ENCODE results near the gene ELFN2.

The ELFN2 gene

GRCh38 chr22:37353839-37354238, 73.4 kb downstream of the ELFN2 start:
- no peak for DNase-seq

GRCh38 chr22:37352481-37352880, 74.8 kb downstream of the ELFN2 start:
- DNase-seq = no peak

- DNase-seq = no peak
Measured at GRCh38 chr22:37351232-37351631, 76.0 kb downstream of the ELFN2 start.

- DNase-seq = no peak
Measured at GRCh38 chr22:37349043-37349814, 78.0 kb downstream of the ELFN2 start.

GRCh38 chr22:37346505-37346895, 80.8 kb downstream of the ELFN2 start:
- no peak for DNase-seq

GRCh38 chr22:37345863-37346504, 81.3 kb downstream of the ELFN2 start:
- DNase-seq = no peak

GRCh38 chr22:37344735-37345449, 82.4 kb downstream of the ELFN2 start:
- DNase-seq = no peak

GRCh38 chr22:37343863-37344734, 83.2 kb downstream of the ELFN2 start:
- DNase-seq = no peak

- no peak for DNase-seq
Measured at GRCh38 chr22:37343348-37343747, 83.9 kb downstream of the ELFN2 start.

GRCh38 chr22:37342065-37342464, 85.2 kb downstream of the ELFN2 start:
- DNase-seq = no peak

- DNase-seq = no peak
Measured at GRCh38 chr22:37340331-37341262, 86.7 kb downstream of the ELFN2 start.

GRCh38 chr22:37338539-37339246, 88.6 kb downstream of the ELFN2 start:
- DNase-seq = no peak

- DNase-seq = no peak
Measured at GRCh38 chr22:37337204-37337943, 89.9 kb downstream of the ELFN2 start.

- DNase-seq = no peak
Measured at GRCh38 chr22:37336579-37336978, 90.7 kb downstream of the ELFN2 start.

- DNase-seq = no peak
Measured at GRCh38 chr22:37335806-37336199, 91.5 kb downstream of the ELFN2 start.

GRCh38 chr22:37334859-37335805, 92.1 kb downstream of the ELFN2 start:
- no peak for DNase-seq

GRCh38 chr22:37334461-37334858, 92.8 kb downstream of the ELFN2 start:
- no peak for DNase-seq

GRCh38 chr22:37333724-37334460, 93.4 kb downstream of the ELFN2 start:
- no peak for DNase-seq

All from activated gamma-delta T cell treated with Interleukin-2 at 50 U/mL for 16 hours (primary cell).